Activated CD8-positive, alpha-beta T cell treated with anti-CD3 and anti-CD28 coated beads for 36 hours (primary cell): Measurements from ENCODE around the gene CDH23. TPM values are rescaled to one million over a fixed set of nuclear protein-coding genes. Genes with fewer than 3 reads are reported as not detected.

Experiments
- ATAC-seq: fragments of 200-7000 bp; cut with Tn5 transposase; one replicate; pipeline ENCODE4 v1.10.0; 2021; ENCODE audit warnings: mild to moderate bottlenecking, moderate library complexity
- CTCF ChIA-PET: fragments of 350-600 bp; sonication (Branson Sonifier 250); formaldehyde crosslinking; loops from one replicate; lab custom pipeline; 2021; ENCODE audit warnings: antibody characterized with exemption; lab: Charles Lee
- POLR2A ChIA-PET: fragments of 350-600 bp; sonication (Branson Sonifier 250); formaldehyde crosslinking; loops from one replicate; lab custom pipeline; 2021; ENCODE audit warnings: antibody characterized with exemption; lab: Charles Lee
- DNase-seq: peaks from one replicate; pipeline ENCODE4 v3.0.0-alpha.2; 2020
- H3K27ac Mint-ChIP-seq: one replicate; pipeline ENCODE4 v1.8.0; 2021; ENCODE audit warnings: mild to moderate bottlenecking, mixed read lengths
- H3K27me3 Mint-ChIP-seq: one replicate; pipeline ENCODE4 v1.8.0; 2021; ENCODE audit warnings: mixed read lengths
- H3K36me3 Mint-ChIP-seq: one replicate; pipeline ENCODE4 v1.8.0; 2021; ENCODE audit warnings: low read depth, mixed read lengths
- H3K4me1 Mint-ChIP-seq: one replicate; pipeline ENCODE4 v1.8.0; 2021; ENCODE audit warnings: low read depth, mixed read lengths
- H3K4me3 Mint-ChIP-seq: one replicate; pipeline ENCODE4 v1.8.0; 2021; ENCODE audit warnings: mild to moderate bottlenecking, moderate library complexity, mixed read lengths
- H3K9me3 Mint-ChIP-seq: one replicate; pipeline ENCODE4 v1.8.0; 2021; ENCODE audit warnings: mixed read lengths
- CTCF ChIP-seq: fragments of 200-600 bp; IDR thresholded peaks from one replicate; pipeline ENCODE4 v1.8.0; 2022; ENCODE audit warnings: antibody characterized with exemption, mild to moderate bottlenecking
- intact Hi-C: fragments of 100-400 bp; cut with micrococcal nuclease; formaldehyde crosslinking; loops from one replicate; pipeline ENCODE4 v1.10.0; 2022
- total RNA-seq, 2 experiments: library from RNA; stranded (reverse); gene quantifications; one replicate each; pipeline ENCODE4 v1.2.3, GENCODE V29; 2021

Gene CDH23
- total RNA-seq, 2 experiments from 2014 or later = 2.4 to 2.7 TPM

GRCh38 chr10:71740069-71740653, 343.4 kb downstream of the CDH23 start:
- H3K9me3 Mint-ChIP-seq = peaks cover 12% of the 10 kb centered on the region
- ChIA-PET POLR2A (interaction anchor here (0.8 to 7.9 kb wide), 3 partner anchors 9 to 27 kb away, joined by 4 to 59 read pairs (median 6); no protein-coding TSS in a partner anchor), CTCF (interaction anchor here (0.8 to 4.5 kb wide), 3 partner anchors 12 to 31 kb away, joined by 3 to 31 read pairs (median 4); no protein-coding TSS in a partner anchor)
- peak overlapping the region; percentile 97 for H3K27ac Mint-ChIP-seq
- ATAC-seq (no peak), DNase-seq (no peak)
- no peak for TF ChIP-seq CTCF
- intact Hi-C loops = no loop called here
- no peak overlapping the region for H3K4me3 Mint-ChIP-seq
- H3K27me3 Mint-ChIP-seq = no peaks in the 10 kb centered on the region
- H3K36me3 Mint-ChIP-seq = peaks cover 20% of the 10 kb centered on the region
- peaks cover 100% of the 10 kb centered on the region for H3K4me1 Mint-ChIP-seq

- Mint-ChIP-seq H3K36me3 (peaks cover 20% of the 10 kb centered on the region), H3K4me1 (peaks cover 100% of the 10 kb centered on the region), H3K27ac (peak overlapping the region; percentile 85), H3K9me3 (peaks cover 12% of the 10 kb centered on the region), H3K27me3 (no peaks in the 10 kb centered on the region), H3K4me3 (no peak overlapping the region)
- intact Hi-C loops = no loop called here
- TF ChIP-seq CTCF = no peak
- DNase-seq (no peak), ATAC-seq (no peak)
- ChIA-PET POLR2A (interaction anchor here (1.2 to 7.9 kb wide), 6 partner anchors 11 to 32 kb away, joined by 3 to 59 read pairs (median 6); partner anchors contain the start of gene VSIR), CTCF (interaction anchor here (1.0 to 4.5 kb wide), 4 partner anchors 14 to 43 kb away, joined by 3 to 31 read pairs (median 9); partner anchors contain the start of gene VSIR)
Measured at GRCh38 chr10:71741029-71741428, 344.3 kb downstream of the CDH23 start.

DNA sequence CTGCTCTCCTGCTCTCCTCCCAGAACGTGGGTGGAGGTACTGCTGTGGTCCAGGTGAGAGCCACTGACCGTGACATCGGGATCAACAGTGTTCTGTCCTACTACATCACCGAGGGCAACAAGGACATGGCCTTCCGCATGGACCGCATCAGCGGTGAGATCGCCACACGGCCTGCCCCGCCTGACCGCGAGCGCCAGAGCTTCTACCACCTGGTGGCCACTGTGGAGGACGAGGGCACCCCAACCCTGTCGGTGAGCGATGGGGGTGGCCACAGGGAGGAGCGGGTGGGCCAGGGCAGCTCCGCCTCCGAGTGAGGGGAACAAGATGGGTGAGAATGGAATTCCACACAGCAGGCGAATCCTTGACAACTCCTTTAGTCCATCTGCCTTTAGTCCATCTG, 345.0 kb downstream of the CDH23 start:
- peaks cover 20% of the 10 kb centered on the region for H3K36me3 Mint-ChIP-seq
- peaks cover 100% of the 10 kb centered on the region for H3K4me1 Mint-ChIP-seq
- CTCF ChIA-PET = interaction anchor here (1.0 to 4.5 kb wide), 6 partner anchors 14 to 43 kb away, joined by 3 to 31 read pairs (median 9); partner anchors contain the start of gene VSIR
- peaks cover 12% of the 10 kb centered on the region for H3K9me3 Mint-ChIP-seq
- H3K27ac Mint-ChIP-seq = peak overlapping the region; percentile 85
- intact Hi-C loops = no loop called here
- H3K27me3 Mint-ChIP-seq = no peaks in the 10 kb centered on the region
- ATAC-seq (no peak), DNase-seq (no peak)
- POLR2A ChIA-PET = interaction anchor here (1.2 to 7.9 kb wide), 7 partner anchors 9 to 32 kb away, joined by 3 to 59 read pairs (median 7); partner anchors contain the start of gene VSIR
- TF ChIP-seq CTCF = no peak
- no peak overlapping the region for H3K4me3 Mint-ChIP-seq

- Mint-ChIP-seq H3K9me3 (peaks cover 12% of the 10 kb centered on the region), H3K27me3 (no peaks in the 10 kb centered on the region), H3K36me3 (peaks cover 23% of the 10 kb centered on the region), H3K4me3 (peak overlapping the region; percentile 0), H3K27ac (peak overlapping the region; percentile 85), H3K4me1 (peaks cover 100% of the 10 kb centered on the region)
- ChIA-PET POLR2A (interaction anchor here (1.3 to 7.9 kb wide), 7 partner anchors 9 to 31 kb away, joined by 3 to 59 read pairs (median 7); partner anchors contain the start of gene VSIR), CTCF (interaction anchor here (0.6 to 4.5 kb wide), 10 partner anchors 9 to 915 kb away, joined by 3 to 31 read pairs (median 6); partner anchors contain the start of gene VSIR)
- ATAC-seq (no peak), DNase-seq (peak; percentile 24)
- intact Hi-C loops = no loop called here
- TF ChIP-seq CTCF = no peak
Measured at GRCh38 chr10:71742301-71743088, 345.8 kb downstream of the CDH23 start.
